ENCODE data around the gene GPR78. TPM values are rescaled to one million over a fixed set of nuclear protein-coding genes. Genes with fewer than 3 reads are reported as not detected.

GPR78 gene
- total RNA-seq (2014; rRNA removed; shearing (Covaris generic)), result not detected in 2 replicates
- not detected in 2 replicates for polyA plus RNA-seq (2015; cell fraction: cytosol; rRNA removed)
- polyA plus RNA-seq (2015; cell fraction: nucleus; rRNA removed), result 0.05 TPM in 1 of 2 replicates, not detected in the other

GRCh38 chr4:8580321-8581093 is at the start of gene GPR78:
TSS of gene GPR78 (plus strand) at chr4:8580392. CDS start at chr4:8580983, 591 bp downstream.
- no peak for DNase-seq (ENCODE audit: low read depth)

- no peak for DNase-seq (ENCODE audit: low read depth)
Observed at GRCh38 chr4:8532245-8532781, 47.9 kb upstream of the GPR78 start.

- no peak for DNase-seq (ENCODE audit: low read depth)
Observed at GRCh38 chr4:8533274-8533865, 46.8 kb upstream of the GPR78 start.

GRCh38 chr4:8534129-8534528 is 46.1 kb upstream of the GPR78 start:
- DNase-seq (ENCODE audit: low read depth), result no peak

- DNase-seq (ENCODE audit: low read depth), result no peak
Observed at GRCh38 chr4:8534611-8535010, 45.6 kb upstream of the GPR78 start.

- no peak for DNase-seq (ENCODE audit: low read depth)
Observed at GRCh38 chr4:8536467-8536866, 43.7 kb upstream of the GPR78 start.

GRCh38 chr4:8537041-8537461 is 43.1 kb upstream of the GPR78 start:
- DNase-seq (ENCODE audit: low read depth), result peak; percentile 85

- no peak for DNase-seq (ENCODE audit: low read depth)
Observed at GRCh38 chr4:8538076-8538702, 42.0 kb upstream of the GPR78 start.

GRCh38 chr4:8538703-8539567 is 41.3 kb upstream of the GPR78 start:
- peak; percentile 88 for DNase-seq (ENCODE audit: low read depth)

- no peak for DNase-seq (ENCODE audit: low read depth)
Observed at GRCh38 chr4:8539661-8540060, 40.5 kb upstream of the GPR78 start.

GRCh38 chr4:8540072-8540471 is 40.1 kb upstream of the GPR78 start:
- DNase-seq (ENCODE audit: low read depth), result no peak

- no peak for DNase-seq (ENCODE audit: low read depth)
Observed at GRCh38 chr4:8540586-8540985, 39.6 kb upstream of the GPR78 start.

- no peak for DNase-seq (ENCODE audit: low read depth)
Observed at GRCh38 chr4:8540991-8541390, 39.2 kb upstream of the GPR78 start.

- no peak for DNase-seq (ENCODE audit: low read depth)
Observed at GRCh38 chr4:8541981-8542715, 38.0 kb upstream of the GPR78 start.

- no peak for DNase-seq (ENCODE audit: low read depth)
Observed at GRCh38 chr4:8542776-8543525, 37.2 kb upstream of the GPR78 start.

- no peak for DNase-seq (ENCODE audit: low read depth)
Observed at GRCh38 chr4:8543623-8544022, 36.6 kb upstream of the GPR78 start.

- no peak for DNase-seq (ENCODE audit: low read depth)
Observed at GRCh38 chr4:8544282-8544681, 35.9 kb upstream of the GPR78 start.

GRCh38 chr4:8544741-8545438 is 35.3 kb upstream of the GPR78 start:
- peak; percentile 33 for DNase-seq (ENCODE audit: low read depth)

GRCh38 chr4:8545439-8545765 is 34.8 kb upstream of the GPR78 start:
- DNase-seq (ENCODE audit: low read depth), result no peak
